ENCODE results near the gene APOBEC3A.

- no peak for TF ChIP-seq SIN3A (IDR thresholded peaks at IDR 0.05; ENCODE audit: low read depth, low read length)
- no peak for TF ChIP-seq RFX5 (IDR thresholded peaks at IDR 0.05; ENCODE audit: low read depth, low read length)
- no peak for TF ChIP-seq CTCF (IDR thresholded peaks at IDR 0.05 in 2 of 3, conservative IDR thresholded peaks at IDR 0.05 in 1 of 3; ENCODE audit: control insufficient read depth in 2 of 3, extremely low read depth in 1 of 3, insufficient read depth in 1 of 3, low read depth in 3 of 3, low read length in 3 of 3)
- TF ChIP-seq ATF3 (IDR thresholded peaks at IDR 0.05; ENCODE audit: borderline replicate concordance, extremely low read depth, low read depth, low read length) = no peak
- TF ChIP-seq BHLHE40 (IDR thresholded peaks at IDR 0.05; ENCODE audit: borderline replicate concordance in 1 of 2, low read depth in 2 of 2, low read length in 1 of 2) = no peak
- no peak for TF ChIP-seq POLR2AphosphoS5 (IDR thresholded peaks at IDR 0.05; ENCODE audit: low read length)
- TF ChIP-seq NFXL1 (IDR thresholded peaks at IDR 0.05; ENCODE audit: borderline replicate concordance) = no peak
- no peak for TF ChIP-seq TCF12 (IDR thresholded peaks at IDR 0.05; ENCODE audit: low read depth, low read length)
- no peak for TF ChIP-seq YY1 (IDR thresholded peaks at IDR 0.05; ENCODE audit: low read depth, low read length)
- TF ChIP-seq POLR2A (IDR thresholded peaks at IDR 0.05; ENCODE audit: low read depth, low read length) = no peak
Measured at GRCh38 chr22:38935616-38936015, 21.8 kb upstream of the APOBEC3A start.
